HG03469 (cell line): ENCODE data around the gene SLC6A5.

ENCODE experiments used
- ATAC-seq: cut with Tn5 transposase; IDR thresholded peaks from one replicate; pipeline ENCODE4 v1.9.1; 2021; ENCODE audit warnings: mild to moderate bottlenecking, moderate library complexity, moderate number of reproducible peaks; ENCODE audit not compliant: unreplicated experiment

SLC6A5 gene

DNA sequence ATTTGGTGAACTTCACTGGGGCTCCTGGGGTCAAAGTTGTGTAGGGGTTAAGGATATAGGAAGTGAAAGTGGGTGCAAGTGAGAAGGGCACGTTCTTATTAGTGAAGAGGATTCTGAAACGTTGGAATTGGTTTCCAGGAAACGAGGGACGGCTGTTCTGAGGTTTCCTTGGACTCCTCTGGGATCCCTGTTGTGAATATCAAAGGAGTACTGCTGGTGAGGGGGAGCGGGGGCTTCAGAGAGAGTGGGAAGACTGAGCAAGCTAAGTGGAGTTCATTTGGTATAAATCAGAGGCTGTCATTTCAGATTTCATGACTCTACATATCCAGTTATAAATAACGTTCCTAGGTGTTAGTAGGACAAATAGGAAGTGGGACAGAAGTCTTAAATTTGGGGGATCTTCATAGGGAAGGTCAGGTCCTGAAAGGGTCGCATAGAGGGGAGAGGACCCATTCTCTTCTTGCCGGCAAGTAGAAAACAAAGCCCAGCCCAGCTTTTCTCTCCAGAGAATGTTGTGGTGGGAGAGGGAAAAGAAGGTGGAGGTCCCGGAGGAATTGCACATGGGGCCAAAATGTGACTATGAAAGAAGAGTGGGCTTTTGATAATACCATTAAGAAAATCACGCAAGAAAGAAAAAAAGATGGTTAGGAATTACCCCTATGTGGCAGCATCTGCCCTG, 68.9 kb downstream of the SLC6A5 start:
- no peak for ATAC-seq

DNA sequence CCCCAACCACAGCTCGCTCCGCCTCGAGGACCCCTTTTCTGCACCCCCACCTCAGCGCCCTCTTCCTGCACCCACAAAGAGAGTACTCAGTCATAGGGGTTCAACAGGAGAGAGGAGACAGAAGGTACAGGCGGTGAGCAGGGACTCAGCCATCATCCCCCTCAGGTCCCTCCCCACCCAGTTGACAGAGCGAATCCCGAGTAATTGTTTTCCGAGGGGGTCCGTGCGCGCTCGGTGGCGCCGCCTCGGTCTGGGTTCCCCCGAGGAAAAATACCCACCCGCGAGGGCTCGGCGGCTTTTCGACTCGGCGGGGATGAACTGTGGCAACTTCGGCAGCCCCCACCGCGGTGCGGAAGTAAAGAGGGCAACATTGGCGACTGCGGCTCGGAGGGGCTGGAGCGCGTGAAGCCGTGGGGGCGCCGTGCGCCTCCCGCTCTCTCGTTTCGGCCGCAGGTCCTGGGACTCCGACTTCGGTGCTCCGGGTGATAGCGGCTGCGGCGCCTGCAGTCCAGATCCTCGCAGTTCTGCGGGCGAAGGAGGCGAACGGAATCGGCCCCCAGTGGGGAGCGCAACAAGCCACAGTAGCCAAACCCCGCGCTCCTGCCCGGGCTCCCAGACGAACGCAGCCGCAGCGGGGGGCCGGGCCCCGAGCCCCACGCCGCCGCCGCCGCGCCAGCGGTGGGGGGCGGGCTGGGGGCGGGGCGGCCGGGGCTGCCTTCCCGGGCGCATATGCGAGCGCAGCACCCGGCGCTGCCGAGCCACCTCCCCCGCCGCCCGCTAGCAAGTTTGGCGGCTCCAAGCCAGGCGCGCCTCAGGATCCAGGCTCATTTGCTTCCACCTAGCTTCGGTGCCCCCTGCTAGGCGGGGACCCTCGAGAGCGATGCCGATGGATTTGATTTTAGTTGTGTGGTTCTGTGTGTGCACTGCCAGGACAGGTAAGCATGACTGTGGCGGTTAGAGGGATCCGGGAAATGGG, 69.7 kb downstream of the SLC6A5 start, which contains the start of gene NELL1:
TSS of gene NELL1 (plus strand) at position 743 of the 976 bp plus-strand sequence.
- ATAC-seq, result no peak

DNA sequence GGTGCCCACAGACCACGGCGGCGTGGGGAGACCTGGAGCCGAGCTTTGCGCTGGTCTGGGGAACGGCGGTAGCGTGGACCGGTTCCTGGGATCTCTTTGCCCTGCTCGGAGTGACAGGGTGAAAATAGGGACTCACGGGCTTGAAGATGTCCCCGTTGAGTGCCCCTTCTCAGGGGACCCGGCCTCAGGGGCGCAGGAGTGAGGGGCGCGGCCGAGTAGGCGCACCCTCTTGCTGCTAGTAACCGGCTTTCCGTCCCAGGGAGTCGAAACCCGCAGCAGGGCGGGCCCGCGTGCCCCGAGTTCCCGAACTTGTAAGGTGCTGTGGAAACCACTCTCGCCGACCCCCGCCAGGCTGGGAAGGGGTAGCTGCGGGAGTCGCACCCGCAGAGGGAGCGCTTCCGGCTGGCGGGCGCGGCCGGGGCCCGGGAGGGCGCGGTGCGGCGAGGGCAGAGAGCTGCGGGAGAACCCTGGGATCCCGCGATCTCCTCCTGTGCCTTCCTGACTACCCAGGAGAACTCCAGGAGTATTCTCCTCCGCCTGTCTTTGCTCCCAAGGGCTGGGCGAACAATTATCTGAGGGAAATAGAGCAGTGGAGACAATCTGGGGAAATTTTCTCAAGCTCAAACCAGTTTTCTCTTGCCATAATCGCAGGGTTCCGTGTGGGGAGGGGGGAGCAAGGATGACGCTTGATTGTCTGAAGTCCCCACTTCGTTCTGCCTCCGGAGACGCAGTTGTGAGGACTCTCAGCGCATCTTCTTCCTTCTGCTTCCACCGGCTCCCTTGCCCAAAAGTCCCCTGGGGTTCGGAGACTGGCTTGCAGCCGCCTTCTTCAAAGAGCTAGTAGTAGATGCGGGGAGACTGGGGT, 70.6 kb downstream of the SLC6A5 start:
- no peak for ATAC-seq

DNA sequence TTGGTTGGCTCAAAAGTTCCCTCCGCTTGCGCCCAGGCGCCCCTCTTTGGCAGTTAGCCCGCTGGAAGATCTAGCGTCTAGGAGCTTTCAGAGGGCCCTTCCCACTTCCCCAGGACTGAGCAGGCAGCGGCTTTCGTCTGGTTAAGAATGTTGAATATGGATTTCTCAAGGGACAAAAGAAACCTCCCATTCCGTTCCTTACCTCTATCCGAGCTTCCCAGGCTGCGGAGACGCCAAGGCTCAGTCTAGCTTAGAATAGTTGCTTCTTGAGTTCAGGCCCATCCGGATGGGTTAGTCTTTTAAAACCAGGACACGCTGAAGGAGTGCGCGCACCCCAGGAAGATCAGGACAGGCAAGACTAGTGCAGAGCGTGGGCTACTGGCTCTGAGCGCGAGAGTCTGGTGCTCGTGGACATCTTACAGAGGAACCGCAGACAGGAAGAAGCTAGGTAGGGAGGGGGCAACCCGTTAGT, 71.6 kb downstream of the SLC6A5 start:
- no peak for ATAC-seq

DNA sequence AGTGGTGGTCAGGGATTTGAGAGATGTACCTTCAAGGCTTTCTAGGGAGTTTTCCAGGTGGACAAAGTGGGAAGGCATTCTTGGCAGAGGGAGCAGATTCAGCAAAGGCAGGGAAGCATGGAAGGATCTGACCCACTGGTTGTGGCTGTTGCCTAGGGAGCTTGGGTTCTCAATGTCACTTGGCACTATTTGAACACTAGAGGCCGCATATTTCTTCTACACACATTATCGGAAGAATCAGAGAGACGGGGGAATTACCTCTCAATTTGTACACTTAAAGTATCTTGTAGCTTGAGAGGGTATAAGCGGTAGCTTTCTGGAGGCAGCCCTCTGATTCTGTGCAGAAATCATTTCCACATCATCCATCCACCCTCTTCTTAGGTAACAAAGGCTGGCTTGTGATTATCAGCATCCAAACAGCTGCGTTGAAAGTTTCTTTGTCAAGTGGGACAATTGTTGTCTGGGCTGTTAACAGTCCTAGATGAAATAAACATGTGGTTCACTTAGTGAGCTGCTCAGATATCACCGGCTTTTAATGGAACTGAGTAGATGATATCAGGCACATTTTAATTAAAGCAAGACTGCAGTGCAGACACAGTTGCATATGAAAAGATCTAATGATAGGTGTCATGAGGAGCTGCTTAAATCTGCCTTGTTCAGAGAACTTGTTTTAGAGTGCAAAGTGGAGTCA, 72.6 kb downstream of the SLC6A5 start:
- ATAC-seq, result no peak

DNA sequence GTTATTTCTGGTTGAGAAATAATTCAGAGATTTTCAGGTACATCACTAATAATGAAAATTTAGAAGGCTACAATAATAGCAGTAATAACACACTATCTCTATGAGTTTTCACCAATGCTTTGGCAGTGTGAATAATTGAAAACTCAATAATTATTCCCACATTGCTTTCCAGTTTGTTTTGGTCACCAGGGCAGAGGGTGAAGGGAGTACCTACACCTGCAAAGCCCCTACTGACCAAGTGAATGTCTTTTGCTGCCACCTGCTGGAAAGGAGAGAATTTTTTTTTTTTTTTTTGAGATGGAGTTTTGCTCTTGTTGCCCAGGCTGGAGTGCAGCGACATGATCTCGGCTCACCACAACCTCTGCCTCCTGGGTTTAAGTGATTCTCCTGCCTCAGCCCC, 73.2 kb downstream of the SLC6A5 start:
- no peak for ATAC-seq

DNA sequence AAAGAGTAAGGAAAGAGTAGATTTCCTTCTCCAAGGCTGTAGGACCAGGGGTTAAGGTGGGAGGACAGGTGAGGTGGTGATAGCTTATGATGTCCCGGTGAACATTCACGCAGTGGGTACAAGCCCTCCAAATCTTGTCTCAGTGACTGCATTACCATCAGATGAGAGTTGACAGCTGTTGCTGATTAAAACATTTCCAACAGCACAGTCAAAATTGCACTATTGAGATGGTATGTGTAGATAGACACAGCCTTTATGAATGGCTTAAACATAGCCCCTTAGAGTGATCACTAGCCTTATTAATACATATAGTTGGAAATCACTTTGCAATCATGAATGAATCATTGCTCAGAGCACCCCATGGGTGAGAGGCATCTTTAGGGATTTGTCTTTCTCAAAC, 77.2 kb downstream of the SLC6A5 start:
- ATAC-seq, result no peak

DNA sequence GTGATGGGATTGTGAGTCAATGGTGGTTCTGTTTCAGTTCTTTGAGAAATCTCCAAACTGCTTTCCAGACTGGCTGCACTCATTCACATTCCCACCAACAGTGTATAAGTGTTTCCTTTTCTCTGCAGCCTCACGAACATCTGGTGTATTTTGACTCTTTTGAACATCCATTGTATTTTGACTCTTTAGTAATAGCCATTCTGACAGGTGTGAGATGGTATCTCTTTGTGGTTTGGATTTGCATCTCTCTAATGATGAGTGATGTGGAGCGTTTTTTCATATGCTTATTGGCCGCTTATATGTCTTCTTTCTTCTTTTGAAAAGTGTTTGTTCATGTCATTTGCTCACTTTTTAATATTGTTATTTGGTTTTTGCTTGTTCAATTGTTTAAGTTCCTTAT, 89.4 kb downstream of the SLC6A5 start:
- no peak for ATAC-seq

DNA sequence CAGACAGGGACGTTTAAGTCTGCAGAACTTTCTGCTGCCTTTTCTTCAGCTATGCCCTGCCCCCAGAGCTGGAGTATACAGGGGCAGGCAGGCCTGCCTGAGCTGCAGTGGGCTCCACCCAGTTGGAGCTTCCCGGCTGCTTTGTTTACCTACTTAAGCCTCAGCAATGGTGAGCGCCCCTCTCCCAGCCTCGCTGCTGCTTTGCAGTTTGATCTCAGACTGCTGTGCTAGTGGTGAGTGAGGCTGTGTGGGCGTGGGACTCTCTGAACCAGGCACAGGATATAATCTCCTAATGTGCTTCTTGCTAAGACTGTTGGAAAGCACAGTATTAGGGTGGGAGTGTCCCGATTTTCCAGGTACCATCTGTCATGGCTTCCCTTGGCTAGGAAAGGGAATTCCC, 108.5 kb downstream of the SLC6A5 start:
- ATAC-seq, result no peak
